Astrocyte of the spinal cord (primary cell): ENCODE measurements around the gene CCT5.

Experiments used
- DNase-seq: peaks from one replicate; pipeline ENCODE4 v3.0.0; 2011; ENCODE audit warnings: low read depth, low spot score
- H3K4me3 ChIP-seq: 2 replicates; pipeline ENCODE4 v1.5.1; 2011; ENCODE audit warnings: low read depth, mild to moderate bottlenecking, low read length, moderate library complexity
- in situ Hi-C: cut with HindIII; loops from 2 replicates; pipeline ENCODE4 v1.10.0; 2017; ENCODE audit warnings: low sequenced_read_pairs
- TF ChIP-seq, protein P1 (sequence below): IDR thresholded peaks from 2 replicates; pipeline ENCODE4 v1.5.1; 2012; ENCODE audit warnings: low read depth, mild to moderate bottlenecking, low read length, inconsistent platforms

Gene CCT5

DNA sequence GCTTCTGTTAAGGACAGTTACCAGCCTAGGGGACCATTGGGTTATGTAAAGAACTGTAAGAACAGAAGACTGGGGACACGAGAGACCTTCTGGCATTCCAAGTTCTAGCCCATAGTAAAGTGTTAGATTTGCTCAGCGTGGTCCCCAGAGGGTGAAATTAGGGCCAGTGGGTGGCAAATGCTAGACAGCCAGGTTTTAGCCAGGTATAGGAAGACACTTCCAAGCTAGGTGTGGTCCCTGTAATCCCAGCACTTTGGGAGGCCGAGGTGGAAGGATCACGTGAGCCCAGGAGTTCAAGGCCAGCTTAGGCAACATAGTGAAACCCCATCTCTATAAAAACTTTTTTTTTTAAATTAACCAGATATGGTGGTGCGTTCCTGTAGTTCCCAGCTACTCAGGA is 34.7 kb upstream of the CCT5 start:
- DNase-seq = no peak
- H3K4me3 ChIP-seq = no peak overlapping the region
- in situ Hi-C loops = no loop called here
- TF ChIP-seq, protein P1, sequence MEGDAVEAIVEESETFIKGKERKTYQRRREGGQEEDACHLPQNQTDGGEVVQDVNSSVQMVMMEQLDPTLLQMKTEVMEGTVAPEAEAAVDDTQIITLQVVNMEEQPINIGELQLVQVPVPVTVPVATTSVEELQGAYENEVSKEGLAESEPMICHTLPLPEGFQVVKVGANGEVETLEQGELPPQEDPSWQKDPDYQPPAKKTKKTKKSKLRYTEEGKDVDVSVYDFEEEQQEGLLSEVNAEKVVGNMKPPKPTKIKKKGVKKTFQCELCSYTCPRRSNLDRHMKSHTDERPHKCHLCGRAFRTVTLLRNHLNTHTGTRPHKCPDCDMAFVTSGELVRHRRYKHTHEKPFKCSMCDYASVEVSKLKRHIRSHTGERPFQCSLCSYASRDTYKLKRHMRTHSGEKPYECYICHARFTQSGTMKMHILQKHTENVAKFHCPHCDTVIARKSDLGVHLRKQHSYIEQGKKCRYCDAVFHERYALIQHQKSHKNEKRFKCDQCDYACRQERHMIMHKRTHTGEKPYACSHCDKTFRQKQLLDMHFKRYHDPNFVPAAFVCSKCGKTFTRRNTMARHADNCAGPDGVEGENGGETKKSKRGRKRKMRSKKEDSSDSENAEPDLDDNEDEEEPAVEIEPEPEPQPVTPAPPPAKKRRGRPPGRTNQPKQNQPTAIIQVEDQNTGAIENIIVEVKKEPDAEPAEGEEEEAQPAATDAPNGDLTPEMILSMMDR = no peak

GRCh38 chr5:10216107-10216506 is 34.0 kb upstream of the CCT5 start:
- no peak overlapping the region for H3K4me3 ChIP-seq
- DNase-seq = no peak
- in situ Hi-C loops = no loop called here
- TF ChIP-seq, protein P1 = no peak

- in situ Hi-C loops = no loop called here
- no peak overlapping the region for H3K4me3 ChIP-seq
- TF ChIP-seq, protein P1 = no peak
- DNase-seq = no peak
Observed at GRCh38 chr5:10218658-10219057, 31.4 kb upstream of the CCT5 start.

DNA sequence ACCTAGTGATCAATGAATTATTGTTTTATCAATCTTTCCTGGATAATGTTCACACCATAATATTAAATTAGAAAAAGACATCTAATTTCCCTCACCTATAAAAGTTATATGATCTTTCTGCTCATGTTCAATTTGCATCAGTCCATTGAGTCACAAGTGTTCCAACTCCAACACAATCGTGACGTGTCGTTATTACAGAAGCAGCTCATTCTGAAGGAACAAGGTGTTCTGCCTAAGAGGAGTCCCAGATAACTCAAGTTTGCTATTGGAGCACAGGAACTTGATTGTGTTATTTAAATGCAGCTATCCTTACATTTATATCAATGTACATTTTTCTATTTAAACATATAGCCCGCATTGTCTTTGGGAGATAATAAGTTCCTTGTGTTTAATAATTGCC is 31.0 kb upstream of the CCT5 start:
- no peak overlapping the region for H3K4me3 ChIP-seq
- in situ Hi-C loops = no loop called here
- TF ChIP-seq, protein P1 = no peak
- no peak for DNase-seq

DNA sequence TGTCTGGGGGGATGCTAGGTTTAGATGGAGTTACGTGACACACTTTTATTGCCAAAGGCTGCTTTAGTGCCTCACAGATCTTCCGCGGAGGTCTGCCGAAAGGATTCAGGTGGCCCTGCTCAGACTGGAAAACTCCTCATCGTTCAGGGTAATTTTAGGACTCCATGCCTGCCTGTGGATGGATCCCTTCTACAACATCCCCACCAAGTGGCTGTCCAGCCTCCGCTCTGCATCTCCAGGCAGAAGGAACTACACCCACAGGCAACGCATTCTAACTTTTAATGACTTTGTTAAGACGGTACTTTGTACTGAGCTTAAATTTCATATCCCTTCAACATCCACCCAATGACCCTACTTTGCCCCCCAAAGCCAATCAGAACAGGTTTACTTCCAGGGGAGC is 29.8 kb upstream of the CCT5 start:
- DNase-seq = no peak
- in situ Hi-C loops = no loop called here

GRCh38 chr5:10222326-10222725 is 27.8 kb upstream of the CCT5 start:
- in situ Hi-C loops = no loop called here
- peak; percentile 33 for DNase-seq
- no peak overlapping the region for H3K4me3 ChIP-seq
- TF ChIP-seq, protein P1 = no peak

More for the DNA sequence above, 29.8 kb upstream of the CCT5 start:
- TF ChIP-seq, protein P1 = no peak
- H3K4me3 ChIP-seq = no peak overlapping the region

GRCh38 chr5:10227379-10227778 is 22.7 kb upstream of the CCT5 start:
- DNase-seq = peak; percentile 83
- TF ChIP-seq, protein P1 = no peak
- H3K4me3 ChIP-seq = no peak overlapping the region
- in situ Hi-C loops = no loop called here
